IPS-20b (cell line): ENCODE measurements around the gene TMEM52B.
"Not testable (repeated sequence)": the region's sequence is repeated elsewhere in the genome, so short reads cannot be mapped to it uniquely, and the experiment has no call there.

Experiments used
- H3K27ac ChIP-seq: one replicate; pipeline ENCODE4 v1.5.1; 2013; ENCODE audit warnings: low read length
- H3K27me3 ChIP-seq: 2 replicates; pipeline ENCODE4 v1.6.1; 2013; ENCODE audit warnings: mild to moderate bottlenecking, low read length, inconsistent platforms; ENCODE audit not compliant: insufficient read depth
- H3K36me3 ChIP-seq: 2 replicates; pipeline ENCODE4 v1.6.1; 2013; ENCODE audit warnings: low read depth, mild to moderate bottlenecking, inconsistent platforms, low read length, moderate library complexity; ENCODE audit not compliant: insufficient read depth
- H3K4me1 ChIP-seq: 2 replicates; pipeline ENCODE4 v1.6.1; 2013; ENCODE audit warnings: mild to moderate bottlenecking, control low read depth, inconsistent platforms, low read length, moderate library complexity; ENCODE audit not compliant: insufficient read depth
- H3K4me3 ChIP-seq: 2 replicates; pipeline ENCODE4 v1.5.1; 2013; ENCODE audit warnings: mild to moderate bottlenecking, low read length, inconsistent platforms
- H3K9ac ChIP-seq: 2 replicates; pipeline ENCODE4 v1.6.1; 2013; ENCODE audit warnings: low read depth, mild to moderate bottlenecking, inconsistent platforms, low read length, moderate library complexity
- H3K9me3 ChIP-seq: 2 replicates; pipeline ENCODE4 v1.6.1; 2013; ENCODE audit warnings: mild to moderate bottlenecking, low read depth, low read length, inconsistent platforms; ENCODE audit not compliant: insufficient read depth

The TMEM52B gene

GRCh38 chr12:10214136-10214894 lies 35.5 kb downstream of the TMEM52B start:
- H3K4me3 ChIP-seq, result peak overlapping the region; percentile 95
- peaks cover 13% of the 10 kb centered on the region; the same call in 1 of the 2 replicates for H3K36me3 ChIP-seq
- peaks cover 13% of the 10 kb centered on the region for H3K4me1 ChIP-seq
- no peaks in the 10 kb centered on the region for H3K9me3 ChIP-seq
- H3K9ac ChIP-seq, result peak overlapping the region; percentile 90; the same call in 1 of the 2 replicates
- no peaks in the 10 kb centered on the region; the same call in 1 of the 2 replicates for H3K27me3 ChIP-seq
- H3K27ac ChIP-seq, result no peak overlapping the region

GRCh38 chr12:10214895-10215267 lies 36.0 kb downstream of the TMEM52B start:
- peak overlapping the region; percentile 95 for H3K4me3 ChIP-seq
- H3K36me3 ChIP-seq, result peaks cover 19% of the 10 kb centered on the region
- H3K27me3 ChIP-seq, result no peaks in the 10 kb centered on the region; the same call in 1 of the 2 replicates
- peaks cover 13% of the 10 kb centered on the region for H3K4me1 ChIP-seq
- H3K27ac ChIP-seq, result no peak overlapping the region
- no peaks in the 10 kb centered on the region for H3K9me3 ChIP-seq
- peak overlapping the region; percentile 90; the same call in 1 of the 2 replicates for H3K9ac ChIP-seq

GRCh38 chr12:10215436-10215835 lies 36.6 kb downstream of the TMEM52B start:
- peaks cover 13% of the 10 kb centered on the region for H3K4me1 ChIP-seq
- H3K27ac ChIP-seq, result no peak overlapping the region
- no peak overlapping the region for H3K9ac ChIP-seq
- no peaks in the 10 kb centered on the region for H3K9me3 ChIP-seq
- H3K4me3 ChIP-seq, result peak overlapping the region; percentile 95
- H3K27me3 ChIP-seq, result no peaks in the 10 kb centered on the region; the same call in 1 of the 2 replicates
- H3K36me3 ChIP-seq, result peaks cover 24% of the 10 kb centered on the region

- not testable (repeated sequence) for H3K9ac ChIP-seq, H3K27me3 ChIP-seq, H3K27ac ChIP-seq, H3K4me3 ChIP-seq, H3K9me3 ChIP-seq
- Histone ChIP-seq H3K36me3 (peaks cover 29% of the 10 kb centered on the region), H3K4me1 (peaks cover 13% of the 10 kb centered on the region)
Measured at GRCh38 chr12:10215946-10216345, 37.1 kb downstream of the TMEM52B start.

- H3K36me3 ChIP-seq, result peaks cover 50% of the 10 kb centered on the region
- no peaks in the 10 kb centered on the region for H3K9me3 ChIP-seq
- H3K27me3 ChIP-seq, result no peaks in the 10 kb centered on the region; the same call in 1 of the 2 replicates
- H3K27ac ChIP-seq, result no peak overlapping the region
- peaks cover 13% of the 10 kb centered on the region for H3K4me1 ChIP-seq
- H3K4me3 ChIP-seq, result no peak overlapping the region
- no peak overlapping the region for H3K9ac ChIP-seq
Measured at GRCh38 chr12:10218021-10218420, 39.2 kb downstream of the TMEM52B start.

- Histone ChIP-seq H3K9me3 (no peaks in the 10 kb centered on the region), H3K9ac (no peak overlapping the region), H3K36me3 (peaks cover 64% of the 10 kb centered on the region), H3K27me3 (no peaks in the 10 kb centered on the region), H3K4me1 (peaks cover 1% of the 10 kb centered on the region; the same call in 1 of the 2 replicates), H3K4me3 (no peak overlapping the region), H3K27ac (no peak overlapping the region)
Measured at GRCh38 chr12:10220398-10221077, 41.7 kb downstream of the TMEM52B start.

GRCh38 chr12:10221846-10222245 lies 43.0 kb downstream of the TMEM52B start:
- Histone ChIP-seq H3K27ac (no peak overlapping the region), H3K4me3 (no peak overlapping the region), H3K9ac (no peak overlapping the region), H3K27me3 (no peaks in the 10 kb centered on the region), H3K4me1 (no peaks in the 10 kb centered on the region), H3K36me3 (peaks cover 64% of the 10 kb centered on the region), H3K9me3 (no peaks in the 10 kb centered on the region)

GRCh38 chr12:10223208-10223607 lies 44.4 kb downstream of the TMEM52B start:
- H3K9me3 ChIP-seq, result no peaks in the 10 kb centered on the region
- peaks cover 60% of the 10 kb centered on the region for H3K36me3 ChIP-seq
- H3K4me3 ChIP-seq, result no peak overlapping the region
- H3K27ac ChIP-seq, result no peak overlapping the region
- H3K9ac ChIP-seq, result no peak overlapping the region
- no peaks in the 10 kb centered on the region for H3K27me3 ChIP-seq
- H3K4me1 ChIP-seq, result no peaks in the 10 kb centered on the region

- H3K27me3 ChIP-seq, result not testable (repeated sequence)
Measured at GRCh38 chr12:10225426-10225825, 46.6 kb downstream of the TMEM52B start.

GRCh38 chr12:10226086-10226485 lies 47.3 kb downstream of the TMEM52B start:
- Histone ChIP-seq H3K9ac (no peak overlapping the region), H3K27ac (no peak overlapping the region), H3K9me3 (no peaks in the 10 kb centered on the region), H3K36me3 (peaks cover 34% of the 10 kb centered on the region), H3K4me3 (no peak overlapping the region), H3K27me3 (no peaks in the 10 kb centered on the region), H3K4me1 (no peaks in the 10 kb centered on the region)

More at GRCh38 chr12:10225426-10225825, 46.6 kb downstream of the TMEM52B start:
- H3K27ac ChIP-seq, H3K9ac ChIP-seq, H3K4me3 ChIP-seq, H3K4me1 ChIP-seq, H3K9me3 ChIP-seq: not testable (repeated sequence)
- peaks cover 40% of the 10 kb centered on the region for H3K36me3 ChIP-seq

- Histone ChIP-seq H3K4me3 (no peak overlapping the region), H3K27ac (no peak overlapping the region)
Measured at GRCh38 chr12:10226731-10227130, 47.9 kb downstream of the TMEM52B start.

GRCh38 chr12:10227648-10228047 lies 48.8 kb downstream of the TMEM52B start:
- Histone ChIP-seq H3K27me3 (no peaks in the 10 kb centered on the region), H3K4me3 (no peak overlapping the region), H3K27ac (no peak overlapping the region), H3K4me1 (no peaks in the 10 kb centered on the region), H3K36me3 (peaks cover 18% of the 10 kb centered on the region), H3K9ac (no peak overlapping the region), H3K9me3 (no peaks in the 10 kb centered on the region)

More at GRCh38 chr12:10226731-10227130, 47.9 kb downstream of the TMEM52B start:
- Histone ChIP-seq H3K9me3 (no peaks in the 10 kb centered on the region), H3K9ac (no peak overlapping the region), H3K36me3 (peaks cover 27% of the 10 kb centered on the region), H3K27me3 (no peaks in the 10 kb centered on the region), H3K4me1 (no peaks in the 10 kb centered on the region)
